ENCODE measurements around the gene DECR2.
"Not testable (repeated sequence)": the region's sequence is repeated elsewhere in the genome, so short reads cannot be mapped to it uniquely, and the experiment has no call there.

Gene DECR2

GRCh38 chr16:405548-406506 lies 4.1 kb downstream of the DECR2 start:
- no peak for DNase-seq

GRCh38 chr16:407253-407652 lies 5.6 kb downstream of the DECR2 start:
- no peak for DNase-seq

- no peak for DNase-seq
Measured at GRCh38 chr16:410516-411178, 9.0 kb downstream of the DECR2 start.

GRCh38 chr16:411576-412265 lies 10.0 kb downstream of the DECR2 start:
- DNase-seq: no peak

GRCh38 chr16:414395-415169 lies 12.9 kb downstream of the DECR2 start:
- no peak for DNase-seq

GRCh38 chr16:415170-415498 lies 13.4 kb downstream of the DECR2 start:
- not testable (repeated sequence) for DNase-seq

- peak; percentile 21 to 34 (median 25) for DNase-seq
Measured at GRCh38 chr16:422179-422578, 20.5 kb downstream of the DECR2 start.

GRCh38 chr16:424033-424622 lies 22.4 kb downstream of the DECR2 start:
- peak; percentile 40 to 58 (median 49) for DNase-seq

- DNase-seq: peak; percentile 35 to 54 (median 44)
Measured at GRCh38 chr16:424623-425081, 23.0 kb downstream of the DECR2 start.

GRCh38 chr16:425082-425718 lies 23.5 kb downstream of the DECR2 start, which contains the start of gene RAB11FIP3:
RAB11FIP3 (plus strand) TSS chr16:425649; CDS start chr16:426007, 358 bp downstream.
- peak; percentile 55 to 81 (median 73) for DNase-seq

GRCh38 chr16:425740-426114 lies 24.0 kb downstream of the DECR2 start:
- DNase-seq: peak in 2 of 3 donors; percentile 39 to 67

GRCh38 chr16:426115-426905 lies 24.6 kb downstream of the DECR2 start:
- DNase-seq: peak in 2 of 3 donors; percentile 6 to 34

GRCh38 chr16:426906-427249 lies 25.2 kb downstream of the DECR2 start:
- DNase-seq: peak in 2 of 3 donors; percentile 19 to 22

- DNase-seq: peak in 1 of 3 donors; percentile 6
Measured at GRCh38 chr16:427250-427649, 25.6 kb downstream of the DECR2 start.

GRCh38 chr16:430904-431303 lies 29.2 kb downstream of the DECR2 start:
- DNase-seq: no peak

- DNase-seq: no peak
Measured at GRCh38 chr16:440627-441026, 38.9 kb downstream of the DECR2 start.

- no peak for DNase-seq
Measured at GRCh38 chr16:441447-441846, 39.8 kb downstream of the DECR2 start.

- no peak for DNase-seq
Measured at GRCh38 chr16:442976-443375, 41.3 kb downstream of the DECR2 start.

- DNase-seq: no peak
Measured at GRCh38 chr16:444027-444426, 42.3 kb downstream of the DECR2 start.

- DNase-seq: no peak
Measured at GRCh38 chr16:445566-445965, 43.9 kb downstream of the DECR2 start.

- peak; percentile 24 to 40 (median 29) for DNase-seq
Measured at GRCh38 chr16:450385-450784, 48.7 kb downstream of the DECR2 start.

All from suppressor macrophage treated with lipopolysaccharide for 1 hour (primary cell).